Ectodermal cell (in vitro differentiated cells): ENCODE data around the gene SHCBP1.

Experiments
- H3K27ac ChIP-seq: 2 replicates; pipeline ENCODE4 v1.7.0; 2013; ENCODE audit warnings: mild to moderate bottlenecking, low read depth, low read length; ENCODE audit not compliant: insufficient read depth, poor library complexity, severe bottlenecking
- H3K27me3 ChIP-seq: 2 replicates; pipeline ENCODE4 v1.7.0; 2013; ENCODE audit warnings: mild to moderate bottlenecking, low read length; ENCODE audit not compliant: insufficient read depth, control insufficient read depth, poor library complexity, severe bottlenecking
- H3K36me3 ChIP-seq: one replicate; pipeline ENCODE4 v1.7.0; 2013; ENCODE audit warnings: low read length; ENCODE audit not compliant: control insufficient read depth, insufficient read depth
- H3K4me1 ChIP-seq: one replicate; pipeline ENCODE4 v1.7.0; 2013; ENCODE audit warnings: low read length; ENCODE audit not compliant: control insufficient read depth, insufficient read depth
- H3K4me3 ChIP-seq: 2 replicates; pipeline ENCODE4 v1.7.0; 2013; ENCODE audit warnings: low read depth, low read length, control low read depth; ENCODE audit not compliant: insufficient read depth
- H3K9me3 ChIP-seq: 2 replicates; pipeline ENCODE4 v1.7.0; 2013; ENCODE audit warnings: mild to moderate bottlenecking, low read length, moderate library complexity; ENCODE audit not compliant: control insufficient read depth
- WGBS, 2 experiments: methylation state at CpG; one replicate each; pipeline ENCODE4 v1.1.7; 2013; ENCODE audit warnings: missing lambda C conversion rate in 2 of 2; 5-methylcytosine and 5-hydroxymethylcytosine counted together

The SHCBP1 gene

GRCh38 chr16:46613352-46613751 lies 7.8 kb downstream of the SHCBP1 start:
- Histone ChIP-seq H3K36me3 (peaks cover 18% of the 10 kb centered on the region), H3K27me3 (no peaks in the 10 kb centered on the region), H3K27ac (no peak overlapping the region), H3K4me1 (no peaks in the 10 kb centered on the region), H3K9me3 (no peaks in the 10 kb centered on the region), H3K4me3 (no peak overlapping the region)
- 91 to 93% methylated on average over 2 of the region's 2 CpGs for WGBS, 2 experiments

- H3K36me3 ChIP-seq, result peaks cover 22% of the 10 kb centered on the region
- WGBS, 2 experiments, result 87 to 92% methylated on average over 3 of the region's 3 CpGs
Measured at GRCh38 chr16:46612121-46612520, 9.1 kb downstream of the SHCBP1 start.

GRCh38 chr16:46607529-46607928 lies 13.7 kb downstream of the SHCBP1 start:
- no peaks in the 10 kb centered on the region for H3K4me1 ChIP-seq
- H3K9me3 ChIP-seq, result no peaks in the 10 kb centered on the region
- H3K27ac ChIP-seq, result no peak overlapping the region
- peaks cover 12% of the 10 kb centered on the region for H3K36me3 ChIP-seq
- no peak overlapping the region for H3K4me3 ChIP-seq
- H3K27me3 ChIP-seq, result no peaks in the 10 kb centered on the region
- no CpG with 5 or more reads among the region's 1 CpG for WGBS, 2 experiments

More at GRCh38 chr16:46612121-46612520, 9.1 kb downstream of the SHCBP1 start:
- H3K9me3 ChIP-seq, result no peaks in the 10 kb centered on the region
- H3K27me3 ChIP-seq, result no peaks in the 10 kb centered on the region
- no peaks in the 10 kb centered on the region for H3K4me1 ChIP-seq
- H3K4me3 ChIP-seq, result no peak overlapping the region
- H3K27ac ChIP-seq, result no peak overlapping the region

DNA sequence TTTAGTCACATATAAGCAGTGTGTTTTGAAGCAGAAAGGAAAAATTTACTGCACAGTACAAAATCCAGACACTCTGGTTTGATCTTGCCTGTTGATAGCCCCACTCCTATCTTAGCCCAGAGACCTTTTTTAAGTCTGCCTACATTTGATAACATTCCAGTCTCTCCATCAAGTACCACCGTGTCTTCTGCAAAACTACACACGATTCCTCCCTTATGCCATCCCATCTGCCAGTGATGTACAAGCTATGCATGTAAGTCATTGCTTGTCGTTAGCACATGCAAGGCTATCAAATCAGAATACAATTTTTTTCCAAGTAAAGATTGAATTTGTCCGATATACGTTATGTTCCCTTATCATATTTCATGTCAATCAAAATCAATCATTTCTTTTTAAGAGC lies 14.9 kb downstream of the SHCBP1 start:
- no peaks in the 10 kb centered on the region for H3K27me3 ChIP-seq
- WGBS, 2 experiments, result 97 to 99% methylated on average over 5 of the region's 5 CpGs
- H3K36me3 ChIP-seq, result peaks cover 7% of the 10 kb centered on the region
- H3K4me3 ChIP-seq, result no peak overlapping the region
- no peaks in the 10 kb centered on the region for H3K4me1 ChIP-seq
- no peaks in the 10 kb centered on the region for H3K9me3 ChIP-seq
- H3K27ac ChIP-seq, result no peak overlapping the region

GRCh38 chr16:46591257-46591656 lies 29.9 kb downstream of the SHCBP1 start:
- Histone ChIP-seq H3K4me1 (no peaks in the 10 kb centered on the region), H3K9me3 (no peaks in the 10 kb centered on the region), H3K27me3 (no peaks in the 10 kb centered on the region), H3K36me3 (peaks cover 9% of the 10 kb centered on the region), H3K4me3 (no peak overlapping the region), H3K27ac (no peak overlapping the region)
- no CpG with 5 or more reads among the region's 1 CpG for WGBS, 2 experiments

- H3K4me1 ChIP-seq, result no peaks in the 10 kb centered on the region
- peaks cover 20% of the 10 kb centered on the region for H3K36me3 ChIP-seq
- H3K4me3 ChIP-seq, result no peak overlapping the region
- no peaks in the 10 kb centered on the region for H3K27me3 ChIP-seq
- no peak overlapping the region for H3K27ac ChIP-seq
- H3K9me3 ChIP-seq, result no peaks in the 10 kb centered on the region
Measured at GRCh38 chr16:46586011-46586577, 35.1 kb downstream of the SHCBP1 start.

GRCh38 chr16:46583036-46583435 lies 38.1 kb downstream of the SHCBP1 start:
- Histone ChIP-seq H3K4me3 (no peak overlapping the region), H3K9me3 (no peaks in the 10 kb centered on the region), H3K36me3 (peaks cover 21% of the 10 kb centered on the region), H3K27ac (no peak overlapping the region), H3K27me3 (no peaks in the 10 kb centered on the region), H3K4me1 (no peaks in the 10 kb centered on the region)
- WGBS, 2 experiments, result 85 to 93% methylated on average over 2 of the region's 2 CpGs

- H3K36me3 ChIP-seq, result peaks cover 21% of the 10 kb centered on the region
- H3K27ac ChIP-seq, result no peak overlapping the region
- no peaks in the 10 kb centered on the region for H3K4me1 ChIP-seq
- H3K27me3 ChIP-seq, result no peaks in the 10 kb centered on the region
- no peaks in the 10 kb centered on the region for H3K9me3 ChIP-seq
- no peak overlapping the region for H3K4me3 ChIP-seq
- WGBS, 2 experiments, result 92 to 94% methylated on average over 1 of the region's 1 CpG
Measured at GRCh38 chr16:46582313-46582712, 38.9 kb downstream of the SHCBP1 start.

DNA sequence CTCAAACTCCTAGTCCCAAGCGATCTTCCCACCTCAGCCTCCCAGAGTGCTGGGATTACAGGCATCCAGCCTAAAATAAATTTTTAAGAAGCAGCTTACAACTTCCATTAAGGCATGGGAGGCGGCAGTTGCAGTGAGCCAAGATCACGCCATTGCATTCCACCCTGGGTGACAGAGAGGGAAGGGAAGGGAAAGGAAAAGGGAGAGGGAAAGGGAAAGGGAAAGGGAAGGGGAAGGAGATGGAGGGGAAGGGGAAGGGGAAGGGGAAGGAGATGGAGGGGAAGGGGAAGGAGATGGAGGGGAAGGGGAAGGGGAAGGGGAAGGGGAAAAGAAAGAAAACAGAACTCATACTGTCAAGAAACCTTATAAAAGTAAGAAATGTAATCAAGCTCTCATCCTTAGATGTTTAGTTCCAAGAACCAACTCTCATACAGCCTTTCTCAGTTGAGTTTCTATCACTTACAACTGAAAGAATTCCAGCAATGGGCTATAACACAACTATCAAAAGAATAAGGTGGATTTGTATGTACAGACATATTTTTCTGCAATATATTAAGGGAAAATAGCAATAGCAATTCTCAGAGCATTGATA lies 43.1 kb downstream of the SHCBP1 start:
- Histone ChIP-seq H3K36me3 (peaks cover 12% of the 10 kb centered on the region), H3K9me3 (no peaks in the 10 kb centered on the region), H3K27me3 (no peaks in the 10 kb centered on the region), H3K27ac (no peak overlapping the region), H3K4me1 (no peaks in the 10 kb centered on the region), H3K4me3 (no peak overlapping the region)
- WGBS, 2 experiments, result 89 to 94% methylated on average over 3 of the region's 3 CpGs

DNA sequence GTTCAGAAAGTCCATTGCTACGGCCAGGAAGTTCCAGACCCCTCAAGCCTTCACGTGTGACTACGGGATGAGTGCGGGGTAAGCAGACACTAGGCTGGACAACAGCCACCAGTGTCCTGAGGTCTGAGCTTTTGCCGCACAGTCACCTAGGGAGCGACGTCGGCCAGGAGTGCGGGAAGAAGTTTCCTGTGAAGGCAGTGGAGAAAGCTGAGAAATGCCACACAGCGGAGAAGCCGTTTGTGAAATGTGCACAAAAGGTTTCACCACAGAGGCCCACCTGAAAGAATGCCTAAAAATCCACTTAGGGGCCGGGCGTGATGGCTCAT lies 47.4 kb downstream of the SHCBP1 start:
- no peaks in the 10 kb centered on the region for H3K9me3 ChIP-seq
- no peaks in the 10 kb centered on the region for H3K27me3 ChIP-seq
- H3K4me1 ChIP-seq, result no peaks in the 10 kb centered on the region
- H3K27ac ChIP-seq, result no peak overlapping the region
- no peaks in the 10 kb centered on the region for H3K36me3 ChIP-seq
- 85% methylated on average over 13 of the region's 13 CpGs for WGBS, 2 experiments
- H3K4me3 ChIP-seq, result no peak overlapping the region
